Smooth muscle cell (in vitro differentiated cells): ENCODE results near the gene OSBPL10. TPM values are rescaled to one million over a fixed set of nuclear protein-coding genes. Genes with fewer than 3 reads are reported as not detected.
"Not testable (repeated sequence)": the region's sequence is repeated elsewhere in the genome, so short reads cannot be mapped to it uniquely, and the experiment has no call there.

Source experiments
- DNase-seq: peaks from one replicate; lab custom pipeline; 2025; ENCODE audit not compliant: unreplicated experiment; lab: John Stamatoyannopoulos, UW
- H2AFZ ChIP-seq: fragments of 200-600 bp; sonication (generic); 2 replicates; pipeline ENCODE4 v1.6.0; 2016; ENCODE audit warnings: antibody characterized with exemption, low read depth, mild to moderate bottlenecking
- H3F3A ChIP-seq: fragments of 200-600 bp; sonication (generic); 2 replicates; pipeline ENCODE4 v1.6.0; 2017; ENCODE audit warnings: antibody characterized with exemption, low read depth
- H3K27ac ChIP-seq: fragments of 200-600 bp; sonication (generic); 2 replicates; pipeline ENCODE4 v1.5.1; 2016; ENCODE audit warnings: low read depth, mild to moderate bottlenecking
- H3K27me3 ChIP-seq: fragments of 200-600 bp; sonication (generic); 2 replicates; pipeline ENCODE4 v1.6.1; 2016; ENCODE audit warnings: low read depth, mild to moderate bottlenecking
- H3K36me3 ChIP-seq: fragments of 200-600 bp; sonication (generic); 2 replicates; pipeline ENCODE4 v1.5.1; 2016; ENCODE audit warnings: low read depth
- H3K4me1 ChIP-seq: fragments of 200-600 bp; sonication (generic); 2 replicates; pipeline ENCODE4 v1.5.1; 2016; ENCODE audit warnings: low read depth
- H3K4me2 ChIP-seq: fragments of 200-600 bp; sonication (generic); 2 replicates; pipeline ENCODE4 v1.6.0; 2016; ENCODE audit warnings: mild to moderate bottlenecking
- H3K4me3 ChIP-seq: fragments of 200-600 bp; sonication (generic); 2 replicates; pipeline ENCODE4 v1.5.1; 2016; ENCODE audit warnings: mild to moderate bottlenecking
- H3K79me2 ChIP-seq: fragments of 200-600 bp; sonication (generic); 2 replicates; pipeline ENCODE4 v1.6.0; 2016; ENCODE audit warnings: low read depth, mild to moderate bottlenecking
- H3K9ac ChIP-seq: fragments of 200-600 bp; sonication (generic); 2 replicates; pipeline ENCODE4 v1.6.0; 2016; ENCODE audit warnings: low read depth
- H3K9me3 ChIP-seq: fragments of 200-600 bp; sonication (generic); replicated peaks from 2 replicates; pipeline ENCODE4 v1.5.1; 2016; ENCODE audit warnings: low read depth
- H4K20me1 ChIP-seq: fragments of 200-600 bp; sonication (generic); 2 replicates; pipeline ENCODE4 v1.6.0; 2016; ENCODE audit warnings: low read depth
- CTCF ChIP-seq: fragments of 200-600 bp; sonication (generic); IDR thresholded peaks from 2 replicates; pipeline ENCODE4 v1.5.1; 2017; ENCODE audit warnings: borderline replicate concordance, mild to moderate bottlenecking, antibody characterized with exemption; ENCODE audit not compliant: insufficient read depth, poor library complexity, severe bottlenecking
- WGBS: methylation state at CpG from one replicate; pipeline ENCODE4 v1.1.7; 2016; ENCODE audit warnings: low lambda C conversion rate; 5-methylcytosine and 5-hydroxymethylcytosine counted together
- polyA plus RNA-seq: library from polyadenylated mRNA; unstranded; fragments of >200 nt; fragmentation: Nextera tagmentation; extraction: Ambion mirVana; gene quantifications from 2 replicates; pipeline ENCODE4 v1.2.1, GENCODE V29; 2016
- total RNA-seq: library from RNA; depleted of rRNA; stranded (reverse); fragments of >200 nt; gene quantifications from 2 replicates; pipeline ENCODE4 v1.2.3, GENCODE V29; 2014

The OSBPL10 gene
- total and polyA plus RNA-seq, 2 experiments from 2014 or later, result 48.9 to 91.5 TPM

GRCh38 chr3:31693346-31693745, 287.7 kb downstream of the OSBPL10 start:
- H3K79me2 ChIP-seq, result peaks cover 9% of the 10 kb centered on the region
- H4K20me1 ChIP-seq, result no peaks in the 10 kb centered on the region
- H3K27ac ChIP-seq, result peak overlapping the region; percentile 97
- no peak overlapping the region for H3K4me3 ChIP-seq
- H3K36me3 ChIP-seq, result no peaks in the 10 kb centered on the region
- H2AFZ ChIP-seq, result no peak overlapping the region
- peaks cover 2% of the 10 kb centered on the region for H3K4me1 ChIP-seq
- no peaks in the 10 kb centered on the region for H3K9me3 ChIP-seq
- WGBS, result 93% methylated on average over 5 of the region's 5 CpGs
- no peaks in the 10 kb centered on the region for H3K27me3 ChIP-seq
- H3K4me2 ChIP-seq, result no peak overlapping the region
- H3F3A ChIP-seq, result peaks cover 6% of the 10 kb centered on the region
- no peak for TF ChIP-seq CTCF
- no peak for DNase-seq
- H3K9ac ChIP-seq, result peak overlapping the region; percentile 86

- peak overlapping the region; percentile 97 for H3K27ac ChIP-seq
These were observed 288.3 kb downstream of the OSBPL10 start for GRCh38 chr3:31692751-31693150.

GRCh38 chr3:31690771-31691170, 290.3 kb downstream of the OSBPL10 start:
- H3K27ac ChIP-seq, result peak overlapping the region; percentile 97
- H3K79me2 ChIP-seq, result no peaks in the 10 kb centered on the region
- H3K9ac ChIP-seq, result no peak overlapping the region
- no peaks in the 10 kb centered on the region for H4K20me1 ChIP-seq
- peaks cover 6% of the 10 kb centered on the region for H3F3A ChIP-seq
- TF ChIP-seq CTCF, result no peak
- no peak for DNase-seq
- no peaks in the 10 kb centered on the region for H3K27me3 ChIP-seq
- H3K4me3 ChIP-seq, result no peak overlapping the region
- no peaks in the 10 kb centered on the region for H3K36me3 ChIP-seq
- H3K9me3 ChIP-seq, result no peaks in the 10 kb centered on the region
- WGBS, result 90% methylated on average over 3 of the region's 3 CpGs
- H3K4me2 ChIP-seq, result no peak overlapping the region
- H2AFZ ChIP-seq, result no peak overlapping the region
- peaks cover 10% of the 10 kb centered on the region for H3K4me1 ChIP-seq

More at GRCh38 chr3:31692751-31693150, 288.3 kb downstream of the OSBPL10 start:
- H2AFZ ChIP-seq, result no peak overlapping the region
- H3K4me2 ChIP-seq, result peak overlapping the region; percentile 65
- H3F3A ChIP-seq, result peaks cover 6% of the 10 kb centered on the region
- no peak for DNase-seq
- no peak for TF ChIP-seq CTCF
- no peaks in the 10 kb centered on the region for H3K27me3 ChIP-seq
- H3K36me3 ChIP-seq, result no peaks in the 10 kb centered on the region
- no peak overlapping the region for H3K4me3 ChIP-seq
- no peaks in the 10 kb centered on the region for H4K20me1 ChIP-seq
- H3K9ac ChIP-seq, result peak overlapping the region; percentile 86
- H3K4me1 ChIP-seq, result peaks cover 2% of the 10 kb centered on the region
- WGBS, result 44% methylated on average over 5 of the region's 5 CpGs
- no peaks in the 10 kb centered on the region for H3K9me3 ChIP-seq
- H3K79me2 ChIP-seq, result peaks cover 9% of the 10 kb centered on the region

GRCh38 chr3:31689523-31689922, 291.5 kb downstream of the OSBPL10 start:
- H4K20me1 ChIP-seq, H3K79me2 ChIP-seq, H2AFZ ChIP-seq, H3K4me2 ChIP-seq, H3K9ac ChIP-seq, H3K4me3 ChIP-seq, H3K27ac ChIP-seq, H3K27me3 ChIP-seq, DNase-seq, H3K9me3 ChIP-seq, H3F3A ChIP-seq, H3K36me3 ChIP-seq: not testable (repeated sequence)
- 99% methylated on average over 4 of the region's 4 CpGs for WGBS
- peaks cover 10% of the 10 kb centered on the region for H3K4me1 ChIP-seq
